HG02973 (cell line): ENCODE measurements around the gene EVI2A.
"Not testable (repeated sequence)": the region's sequence is repeated elsewhere in the genome, so short reads cannot be mapped to it uniquely, and the experiment has no call there.

Source experiments
- ATAC-seq: cut with Tn5 transposase; IDR thresholded peaks from one replicate; pipeline ENCODE4 v1.9.1; 2021; ENCODE audit warnings: moderate library complexity; ENCODE audit not compliant: unreplicated experiment

The EVI2A gene

GRCh38 chr17:31313982-31314781 lies 7.2 kb downstream of the EVI2A start, which contains the start of gene EVI2B:
Gene EVI2B (minus strand): TSS chr17:31314054. CDS start chr17:31305609, 8,445 bp downstream.
- peak; percentile 28 for ATAC-seq

- ATAC-seq = not testable (repeated sequence)
Observed at GRCh38 chr17:31312223-31312622, 9.2 kb downstream of the EVI2A start.

- no peak for ATAC-seq
Observed at GRCh38 chr17:31311526-31311925, 9.9 kb downstream of the EVI2A start.

- ATAC-seq = no peak
Observed at GRCh38 chr17:31310886-31311285, 10.5 kb downstream of the EVI2A start.

- ATAC-seq = no peak
Observed at GRCh38 chr17:31310260-31310659, 11.2 kb downstream of the EVI2A start.

GRCh38 chr17:31309556-31309955 lies 11.9 kb downstream of the EVI2A start:
- ATAC-seq = no peak

- ATAC-seq = no peak
Observed at GRCh38 chr17:31308372-31309334, 12.8 kb downstream of the EVI2A start.

- no peak for ATAC-seq
Observed at GRCh38 chr17:31307640-31308039, 13.8 kb downstream of the EVI2A start.

GRCh38 chr17:31299624-31300023 lies 21.8 kb downstream of the EVI2A start:
- ATAC-seq = no peak

- no peak for ATAC-seq
Observed at GRCh38 chr17:31297090-31297489, 24.3 kb downstream of the EVI2A start, which contains the start of gene OMG. Gene OMG (minus strand): TSS chr17:31297239. CDS start chr17:31296331, 908 bp downstream.

GRCh38 chr17:31296142-31296541 lies 25.3 kb downstream of the EVI2A start:
- no peak for ATAC-seq

GRCh38 chr17:31295489-31295871 lies 25.9 kb downstream of the EVI2A start:
- no peak for ATAC-seq

- no peak for ATAC-seq
Observed at GRCh38 chr17:31294820-31295488, 26.5 kb downstream of the EVI2A start.

GRCh38 chr17:31294231-31294630 lies 27.2 kb downstream of the EVI2A start:
- ATAC-seq = no peak

- no peak for ATAC-seq
Observed at GRCh38 chr17:31293581-31293980, 27.8 kb downstream of the EVI2A start.

GRCh38 chr17:31291820-31292219 lies 29.6 kb downstream of the EVI2A start:
- no peak for ATAC-seq

GRCh38 chr17:31289790-31290189 lies 31.6 kb downstream of the EVI2A start:
- ATAC-seq = no peak

GRCh38 chr17:31287932-31288331 lies 33.5 kb downstream of the EVI2A start:
- ATAC-seq = not testable (repeated sequence)

GRCh38 chr17:31286587-31286986 lies 34.8 kb downstream of the EVI2A start:
- no peak for ATAC-seq

GRCh38 chr17:31283841-31284240 lies 37.6 kb downstream of the EVI2A start:
- ATAC-seq = no peak

- ATAC-seq = no peak
Observed at GRCh38 chr17:31281061-31281460, 40.4 kb downstream of the EVI2A start.
